Ovary (tissue), 3 donors: ENCODE data around the gene MYMX.

Source experiments
- CTCF ChIP-seq, 3 donors: fragments of 450-650 bp in 2 of 3; fragments of 200-600 bp in 1 of 3; IDR thresholded peaks; one replicate each; pipeline versions ENCODE4 v1.5.1 to v1.8.0; 2016 to 2022; ENCODE audit warnings: antibody characterized with exemption in 3 of 3, mild to moderate bottlenecking in 1 of 3
- POLR2A ChIP-seq: fragments of 450-650 bp; IDR thresholded peaks from one replicate; pipeline ENCODE4 v1.6.1; 2017; ENCODE audit warnings: antibody characterized with exemption, mild to moderate bottlenecking, moderate library complexity
- donor health status: DM: no; HTN: no; CAD: no.

GRCh38 chr6:44258921-44259320, 42.2 kb downstream of the MYMX start:
- TF ChIP-seq POLR2A (no peak), CTCF (IDR thresholded peaks at IDR 0.05) (no peak)
